Measurements from ENCODE around the gene ZNF341.

GRCh38 chr20:33731693-33732165 lies at the start of gene ZNF341:
- TF ChIP-seq, protein P1, sequence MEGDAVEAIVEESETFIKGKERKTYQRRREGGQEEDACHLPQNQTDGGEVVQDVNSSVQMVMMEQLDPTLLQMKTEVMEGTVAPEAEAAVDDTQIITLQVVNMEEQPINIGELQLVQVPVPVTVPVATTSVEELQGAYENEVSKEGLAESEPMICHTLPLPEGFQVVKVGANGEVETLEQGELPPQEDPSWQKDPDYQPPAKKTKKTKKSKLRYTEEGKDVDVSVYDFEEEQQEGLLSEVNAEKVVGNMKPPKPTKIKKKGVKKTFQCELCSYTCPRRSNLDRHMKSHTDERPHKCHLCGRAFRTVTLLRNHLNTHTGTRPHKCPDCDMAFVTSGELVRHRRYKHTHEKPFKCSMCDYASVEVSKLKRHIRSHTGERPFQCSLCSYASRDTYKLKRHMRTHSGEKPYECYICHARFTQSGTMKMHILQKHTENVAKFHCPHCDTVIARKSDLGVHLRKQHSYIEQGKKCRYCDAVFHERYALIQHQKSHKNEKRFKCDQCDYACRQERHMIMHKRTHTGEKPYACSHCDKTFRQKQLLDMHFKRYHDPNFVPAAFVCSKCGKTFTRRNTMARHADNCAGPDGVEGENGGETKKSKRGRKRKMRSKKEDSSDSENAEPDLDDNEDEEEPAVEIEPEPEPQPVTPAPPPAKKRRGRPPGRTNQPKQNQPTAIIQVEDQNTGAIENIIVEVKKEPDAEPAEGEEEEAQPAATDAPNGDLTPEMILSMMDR (IDR thresholded peaks at IDR 0.05; ENCODE audit: borderline replicate concordance, extremely low read depth, low read length, poor library complexity, severe bottlenecking): peak; percentile 91
- TF ChIP-seq EZH2 (IDR thresholded peaks at IDR 0.05; ENCODE audit: borderline replicate concordance, low read depth, low read length, severe bottlenecking): no peak

Data from DND-41 (cell line).